Activated CD4-positive, alpha-beta T cell treated with anti-CD3 and anti-CD28 coated beads for 36 hours (primary cell): ENCODE results near the gene RIBC2. TPM values are rescaled to one million over a fixed set of nuclear protein-coding genes. Genes with fewer than 3 reads are reported as not detected.

ENCODE experiments used
- ATAC-seq: fragments of 200-7000 bp; cut with Tn5 transposase; one replicate; pipeline ENCODE4 v1.10.0; 2021; ENCODE audit warnings: mild to moderate bottlenecking, moderate library complexity
- CTCF ChIA-PET: fragments of 350-600 bp; sonication (Branson Sonifier 250); formaldehyde crosslinking; loops from one replicate; lab custom pipeline; 2021; ENCODE audit warnings: antibody characterized with exemption; lab: Charles Lee
- POLR2A ChIA-PET: fragments of 350-600 bp; sonication (Branson Sonifier 250); formaldehyde crosslinking; loops from one replicate; lab custom pipeline; 2021; ENCODE audit warnings: antibody characterized with exemption, inconsistent platforms; lab: Charles Lee
- DNase-seq: peaks from one replicate; pipeline ENCODE4 v3.0.0-alpha.2; 2020
- H3K27ac Mint-ChIP-seq: one replicate; pipeline ENCODE4 v1.8.0; 2021; ENCODE audit warnings: mixed read lengths
- H3K27me3 Mint-ChIP-seq: one replicate; pipeline ENCODE4 v1.8.0; 2021; ENCODE audit warnings: mixed read lengths
- H3K36me3 Mint-ChIP-seq: one replicate; pipeline ENCODE4 v1.8.0; 2021; ENCODE audit warnings: low read depth, mixed read lengths
- H3K4me1 Mint-ChIP-seq: one replicate; pipeline ENCODE4 v1.8.0; 2021; ENCODE audit warnings: mixed read lengths
- H3K4me3 Mint-ChIP-seq: one replicate; pipeline ENCODE4 v1.8.0; 2021; ENCODE audit warnings: mild to moderate bottlenecking, moderate library complexity, mixed read lengths
- H3K9me3 Mint-ChIP-seq: one replicate; pipeline ENCODE4 v1.8.0; 2021; ENCODE audit warnings: low read depth, mixed read lengths
- intact Hi-C, 2 experiments: fragments of 100-400 bp; cut with DNase I in 1 of 2; cut with micrococcal nuclease in 1 of 2; formaldehyde crosslinking; loops; one replicate each; pipeline versions ENCODE4 v1.14.2 to v1.15.1; 2022 to 2024; cut with DNase I, micrococcal nuclease
- total RNA-seq, 2 experiments: library from RNA; stranded (reverse); gene quantifications; one replicate each; pipeline ENCODE4 v1.2.3, GENCODE V29; 2021

Gene RIBC2
- total RNA-seq, 2 experiments from 2014 or later = 6.3 to 7.8 TPM

DNA sequence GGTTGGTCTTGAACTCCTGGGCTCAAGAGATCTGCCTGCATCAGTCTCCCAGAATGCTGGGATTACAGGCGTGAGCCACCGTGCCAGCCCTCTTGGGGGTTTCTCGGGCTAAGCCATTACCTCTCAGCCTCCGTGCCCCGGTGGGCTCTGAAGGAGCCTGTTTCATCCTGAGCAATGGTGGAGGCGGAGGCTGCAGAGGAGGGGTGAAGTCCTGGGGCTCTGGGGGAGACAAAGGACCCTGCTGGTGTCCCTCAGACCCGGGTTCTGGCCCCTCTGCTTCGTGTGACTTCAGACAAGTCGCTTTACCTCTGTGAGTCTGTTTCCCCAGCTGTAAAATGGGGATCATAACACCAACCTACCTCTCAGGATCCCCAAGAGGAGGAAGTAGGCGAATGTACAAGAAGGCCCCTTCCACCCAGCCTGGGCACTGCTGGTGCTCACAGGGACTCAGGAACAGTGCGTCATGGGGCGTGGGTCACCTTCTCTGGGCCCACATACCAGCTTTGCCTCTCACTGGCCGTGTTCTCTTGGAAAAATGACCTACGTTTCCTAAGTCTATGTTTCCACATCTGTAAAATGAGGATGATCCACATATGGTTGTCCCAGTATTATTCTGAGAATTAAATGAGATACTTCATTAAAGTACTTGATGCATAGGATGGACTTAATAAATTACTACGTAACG is 36.8 kb downstream of the RIBC2 start:
- H3K9me3 Mint-ChIP-seq = no peaks in the 10 kb centered on the region
- no peak overlapping the region for H3K4me3 Mint-ChIP-seq
- DNase-seq = no peak
- POLR2A ChIA-PET = no interaction called here
- CTCF ChIA-PET = interaction anchor here (0.5 kb wide), 1 partner anchor 581 kb away, joined by 3 read pairs; no protein-coding TSS in a partner anchor
- H3K4me1 Mint-ChIP-seq = no peaks in the 10 kb centered on the region
- H3K27ac Mint-ChIP-seq = no peak overlapping the region
- no peaks in the 10 kb centered on the region for H3K27me3 Mint-ChIP-seq
- intact Hi-C loops = no loop called here
- ATAC-seq = no peak
- no peaks in the 10 kb centered on the region for H3K36me3 Mint-ChIP-seq

DNA sequence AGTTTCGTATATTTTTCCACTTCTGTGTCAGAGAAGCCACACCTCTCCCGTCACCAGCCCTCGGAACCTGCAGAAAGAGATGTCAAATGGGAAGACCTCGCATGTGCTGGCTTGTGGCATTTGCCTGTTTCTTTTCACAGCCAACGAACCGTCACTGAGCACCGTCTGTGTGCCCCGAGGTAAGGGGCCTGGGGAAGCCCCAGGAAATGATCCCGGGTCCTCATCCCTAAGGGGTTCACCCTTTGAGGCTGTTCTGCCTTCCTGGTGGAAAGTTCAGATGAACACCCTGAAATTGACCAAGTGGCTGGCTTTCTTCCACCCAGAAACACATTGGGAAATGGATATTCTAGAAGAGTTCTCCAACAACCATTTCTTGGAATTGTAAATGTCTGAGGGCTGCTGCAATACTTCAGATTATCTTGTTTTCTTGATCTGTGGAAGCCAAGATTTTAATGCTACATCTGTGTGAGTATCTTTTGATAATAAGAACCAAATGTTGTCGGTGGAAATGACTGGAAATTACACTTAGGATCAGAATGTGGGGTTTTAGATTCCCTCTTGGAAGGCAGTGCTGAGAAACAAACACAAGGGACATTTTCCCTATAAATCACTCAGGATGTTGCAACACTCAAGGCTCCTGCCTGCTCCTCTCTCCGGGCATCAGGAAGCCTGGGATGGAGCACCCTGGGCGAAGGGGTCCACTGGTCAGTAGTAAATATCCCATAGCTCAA is 37.6 kb downstream of the RIBC2 start:
- ChIA-PET CTCF (interaction anchor here (0.5 kb wide), 1 partner anchor 582 kb away, joined by 3 read pairs; no protein-coding TSS in a partner anchor), POLR2A (no interaction called here)
- DNase-seq = no peak
- H3K27ac Mint-ChIP-seq = no peak overlapping the region
- H3K4me3 Mint-ChIP-seq = no peak overlapping the region
- no peak for ATAC-seq
- no peaks in the 10 kb centered on the region for H3K9me3 Mint-ChIP-seq
- no peaks in the 10 kb centered on the region for H3K4me1 Mint-ChIP-seq
- H3K27me3 Mint-ChIP-seq = no peaks in the 10 kb centered on the region
- intact Hi-C loops = no loop called here
- H3K36me3 Mint-ChIP-seq = no peaks in the 10 kb centered on the region

DNA sequence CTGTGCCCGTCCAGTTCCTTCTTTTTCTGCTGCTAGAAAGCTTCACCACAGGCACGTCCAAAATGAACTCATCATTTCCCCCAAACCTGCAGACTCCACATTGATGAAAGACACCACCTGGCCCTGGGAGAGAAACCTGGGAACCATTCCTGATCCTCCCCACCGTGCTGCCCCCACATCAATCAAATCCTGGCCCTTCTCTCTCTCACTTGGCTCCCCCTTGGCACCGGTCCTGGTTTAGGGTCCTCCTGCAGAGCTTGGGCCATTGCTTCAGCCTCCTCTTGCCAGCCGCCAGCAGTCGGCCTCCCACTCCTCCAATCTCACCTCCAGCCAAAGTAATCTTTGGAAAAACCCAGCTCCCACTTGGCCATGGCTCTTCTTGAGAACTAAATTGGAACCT is 38.5 kb downstream of the RIBC2 start:
- DNase-seq = no peak
- CTCF ChIA-PET = no interaction called here
- no peak for ATAC-seq
- intact Hi-C loops = no loop called here
- Mint-ChIP-seq H3K27ac (no peak overlapping the region), H3K36me3 (no peaks in the 10 kb centered on the region), H3K4me3 (no peak overlapping the region), H3K4me1 (no peaks in the 10 kb centered on the region), H3K27me3 (no peaks in the 10 kb centered on the region), H3K9me3 (no peaks in the 10 kb centered on the region)
- POLR2A ChIA-PET = no interaction called here

DNA sequence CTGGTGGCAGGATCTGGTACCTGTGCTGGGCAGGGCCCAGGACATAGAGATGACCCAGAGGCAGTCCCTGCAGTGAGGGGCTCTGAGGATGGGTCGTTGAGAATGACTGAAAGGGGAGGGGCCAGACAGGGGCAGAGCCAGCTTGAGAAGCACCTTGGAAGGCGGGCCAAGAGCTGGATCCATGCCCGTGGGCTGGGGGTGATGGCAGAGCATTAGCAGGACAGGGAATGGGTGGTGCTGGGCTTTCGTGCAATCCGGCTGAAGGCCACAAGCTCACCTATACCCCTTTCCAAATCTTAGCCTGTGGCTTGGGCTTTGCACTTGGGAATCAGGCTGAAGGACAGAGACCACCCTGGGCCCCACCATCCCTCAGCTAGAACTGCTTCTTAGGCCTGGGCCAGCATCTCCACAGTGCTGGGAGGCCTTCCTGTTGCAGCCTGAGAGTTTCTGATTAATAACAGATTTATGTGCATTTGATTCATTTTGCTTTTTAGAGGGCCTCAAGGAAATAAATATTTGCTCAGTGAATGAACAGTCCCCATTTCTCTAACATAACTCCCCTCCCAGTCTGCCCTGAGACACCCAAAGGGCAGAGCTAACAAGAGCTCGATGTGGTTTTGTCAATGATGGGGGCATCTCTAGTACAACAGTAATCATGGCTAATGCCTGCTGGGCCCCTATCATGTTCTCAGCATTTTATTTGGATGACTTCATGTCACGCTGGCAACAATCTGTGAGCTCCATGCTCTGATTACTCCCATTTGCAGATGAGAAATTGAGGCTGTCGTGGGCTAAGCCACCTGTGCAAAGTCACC is 39.3 kb downstream of the RIBC2 start:
- Mint-ChIP-seq H3K4me1 (no peaks in the 10 kb centered on the region), H3K9me3 (no peaks in the 10 kb centered on the region), H3K27ac (no peak overlapping the region), H3K27me3 (no peaks in the 10 kb centered on the region), H3K36me3 (no peaks in the 10 kb centered on the region), H3K4me3 (no peak overlapping the region)
- intact Hi-C loops = no loop called here
- POLR2A ChIA-PET = no interaction called here
- ATAC-seq (no peak), DNase-seq (no peak)
- CTCF ChIA-PET = no interaction called here

DNA sequence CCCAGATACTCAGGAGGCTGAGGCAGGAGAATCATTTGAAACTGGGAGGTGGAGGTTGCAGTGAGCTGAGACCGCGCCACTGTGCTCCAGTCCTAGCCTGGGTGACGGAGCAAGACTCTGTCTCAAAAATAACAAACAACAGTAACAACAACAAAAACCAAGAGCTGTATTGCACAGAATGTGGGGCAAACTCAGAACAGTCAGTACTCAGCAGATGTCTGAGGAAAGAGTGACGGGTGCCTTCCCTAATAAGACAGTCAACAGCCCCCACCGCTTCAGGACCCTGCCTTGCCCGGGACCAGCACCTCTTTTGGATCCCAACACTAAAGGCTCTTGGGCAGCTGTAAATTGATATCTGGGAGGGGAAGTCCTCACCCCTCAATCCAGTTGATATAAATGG is 40.3 kb downstream of the RIBC2 start:
- DNase-seq = no peak
- no peaks in the 10 kb centered on the region for H3K27me3 Mint-ChIP-seq
- H3K27ac Mint-ChIP-seq = no peak overlapping the region
- ATAC-seq = no peak
- no peaks in the 10 kb centered on the region for H3K4me1 Mint-ChIP-seq
- ChIA-PET POLR2A (no interaction called here), CTCF (no interaction called here)
- intact Hi-C loops = no loop called here
- no peaks in the 10 kb centered on the region for H3K9me3 Mint-ChIP-seq
- no peaks in the 10 kb centered on the region for H3K36me3 Mint-ChIP-seq
- H3K4me3 Mint-ChIP-seq = no peak overlapping the region

DNA sequence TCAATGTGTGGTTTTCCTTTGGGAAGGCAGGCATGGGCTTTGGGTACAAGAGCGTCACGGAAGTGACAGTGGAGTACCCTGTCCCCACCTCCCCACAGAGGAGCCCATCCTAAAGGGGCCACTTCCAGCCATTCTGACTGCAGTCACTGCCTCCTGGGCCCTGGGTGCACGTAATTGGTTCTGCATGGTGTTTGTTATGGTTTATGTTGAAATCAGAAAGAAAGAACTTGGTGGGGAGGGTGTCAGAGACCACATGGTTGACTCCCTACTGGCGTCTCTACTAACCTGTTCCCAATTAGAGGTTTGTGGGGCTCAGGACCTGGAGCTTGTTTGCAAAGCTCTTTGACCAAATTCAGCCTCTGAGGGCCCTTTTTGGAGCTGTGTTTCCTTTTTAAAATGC is 40.8 kb downstream of the RIBC2 start:
- Mint-ChIP-seq H3K9me3 (no peaks in the 10 kb centered on the region), H3K4me1 (no peaks in the 10 kb centered on the region), H3K36me3 (no peaks in the 10 kb centered on the region), H3K27ac (no peak overlapping the region), H3K4me3 (no peak overlapping the region), H3K27me3 (no peaks in the 10 kb centered on the region)
- CTCF ChIA-PET = no interaction called here
- no peak for ATAC-seq
- intact Hi-C loops = no loop called here
- no peak for DNase-seq
- POLR2A ChIA-PET = no interaction called here

DNA sequence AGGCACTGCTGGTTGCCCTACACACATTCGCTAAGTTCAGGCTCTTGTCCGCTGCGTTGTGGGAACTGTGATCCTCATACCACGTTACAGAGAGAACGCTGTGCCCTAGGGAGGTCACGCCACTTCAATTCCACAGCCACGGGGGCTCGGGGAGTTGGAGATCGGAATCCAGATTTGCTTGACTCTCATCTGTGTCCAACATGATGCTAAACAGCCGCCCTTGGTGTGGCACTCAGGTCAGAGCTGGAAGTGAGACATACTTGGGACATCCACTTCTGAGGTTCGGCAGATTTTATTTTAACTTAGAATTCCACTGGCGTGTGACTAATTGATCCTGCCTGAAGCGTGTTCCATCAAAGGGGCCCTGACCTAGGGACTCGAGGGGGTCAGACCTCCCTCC is 41.7 kb downstream of the RIBC2 start:
- Mint-ChIP-seq H3K27ac (no peak overlapping the region), H3K27me3 (no peaks in the 10 kb centered on the region)

DNA sequence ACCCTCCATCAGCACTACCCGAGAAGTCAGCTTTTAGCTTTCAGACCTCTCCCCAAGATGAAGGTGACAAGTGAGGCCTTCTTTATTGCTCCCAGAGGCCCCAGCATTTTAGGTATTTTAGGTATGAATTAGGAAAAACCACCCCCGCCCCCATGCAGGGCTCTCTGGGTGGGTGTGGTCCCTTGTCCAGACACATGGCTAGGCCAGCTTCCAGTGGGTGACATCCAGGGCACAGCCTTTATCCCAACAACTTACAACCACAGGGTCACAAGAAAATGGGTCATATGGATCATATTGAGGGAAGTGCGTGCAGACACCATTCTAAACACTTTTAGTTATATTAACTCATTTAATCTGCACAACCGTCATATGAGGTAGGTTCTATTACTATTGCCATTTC is 42.1 kb downstream of the RIBC2 start:
- Mint-ChIP-seq H3K9me3 (no peaks in the 10 kb centered on the region), H3K4me1 (no peaks in the 10 kb centered on the region), H3K4me3 (no peak overlapping the region), H3K27me3 (no peaks in the 10 kb centered on the region), H3K36me3 (no peaks in the 10 kb centered on the region), H3K27ac (no peak overlapping the region)
- ChIA-PET CTCF (interaction anchor here (0.9 kb wide), 1 partner anchor 18 kb away, joined by 4 read pairs; no protein-coding TSS in a partner anchor), POLR2A (no interaction called here)
- DNase-seq (no peak), ATAC-seq (no peak)
- intact Hi-C loops = no loop called here

More for the DNA sequence above, 41.7 kb downstream of the RIBC2 start:
- DNase-seq (no peak), ATAC-seq (no peak)
- H3K4me1 Mint-ChIP-seq = no peaks in the 10 kb centered on the region
- H3K36me3 Mint-ChIP-seq = no peaks in the 10 kb centered on the region
- H3K4me3 Mint-ChIP-seq = no peak overlapping the region
- intact Hi-C loops = no loop called here
- no peaks in the 10 kb centered on the region for H3K9me3 Mint-ChIP-seq
- ChIA-PET POLR2A (no interaction called here), CTCF (interaction anchor here (0.9 kb wide), 1 partner anchor 19 kb away, joined by 4 read pairs; no protein-coding TSS in a partner anchor)

DNA sequence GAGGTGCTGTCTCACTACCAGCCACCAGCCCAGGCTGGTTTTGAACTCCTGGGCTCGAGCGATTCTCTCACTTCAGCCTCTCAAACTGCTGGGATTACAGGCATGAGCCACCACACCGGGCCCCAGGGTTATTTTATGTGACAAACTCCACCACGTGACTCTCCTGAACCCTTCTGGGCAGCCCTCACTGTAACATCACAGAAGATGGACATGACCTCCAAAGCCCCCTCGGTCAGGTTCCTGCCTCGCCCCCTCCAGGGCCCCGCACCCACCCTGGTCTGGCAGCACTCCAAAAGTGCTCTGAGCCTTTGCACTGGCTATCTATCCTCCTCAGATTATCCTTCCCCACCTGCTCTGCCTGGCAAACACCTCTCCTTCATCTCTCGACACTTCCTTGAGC is 43.3 kb downstream of the RIBC2 start:
- Mint-ChIP-seq H3K27me3 (no peaks in the 10 kb centered on the region), H3K4me1 (no peaks in the 10 kb centered on the region), H3K36me3 (no peaks in the 10 kb centered on the region), H3K9me3 (no peaks in the 10 kb centered on the region), H3K4me3 (no peak overlapping the region), H3K27ac (no peak overlapping the region)
- ChIA-PET POLR2A (no interaction called here), CTCF (no interaction called here)
- intact Hi-C loops = no loop called here
- no peak for DNase-seq
- no peak for ATAC-seq

DNA sequence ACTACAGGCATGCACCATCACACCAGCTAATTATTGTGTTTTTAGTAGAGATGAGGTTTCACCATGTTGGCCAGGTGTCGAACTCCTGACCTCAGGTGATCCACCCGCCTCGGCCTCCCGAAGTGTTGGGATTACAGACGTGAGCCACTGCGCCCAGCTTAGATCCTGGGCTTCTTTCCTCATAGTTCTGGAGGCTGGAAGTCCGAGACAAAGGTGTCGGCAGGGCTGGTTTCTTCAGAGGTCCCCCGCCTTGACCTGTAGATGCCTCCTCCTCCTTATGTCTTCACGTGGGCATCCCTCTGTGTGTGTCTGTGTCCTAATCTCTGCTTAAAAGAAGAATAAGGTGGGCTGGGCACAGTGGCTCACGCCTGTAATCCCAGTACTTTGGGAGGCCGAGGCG is 45.0 kb downstream of the RIBC2 start:
- no peak for DNase-seq
- Mint-ChIP-seq H3K9me3 (no peaks in the 10 kb centered on the region), H3K27me3 (no peaks in the 10 kb centered on the region), H3K4me1 (no peaks in the 10 kb centered on the region), H3K36me3 (no peaks in the 10 kb centered on the region), H3K4me3 (no peak overlapping the region), H3K27ac (no peak overlapping the region)
- no peak for ATAC-seq
- ChIA-PET POLR2A (no interaction called here), CTCF (no interaction called here)
- intact Hi-C loops = no loop called here

DNA sequence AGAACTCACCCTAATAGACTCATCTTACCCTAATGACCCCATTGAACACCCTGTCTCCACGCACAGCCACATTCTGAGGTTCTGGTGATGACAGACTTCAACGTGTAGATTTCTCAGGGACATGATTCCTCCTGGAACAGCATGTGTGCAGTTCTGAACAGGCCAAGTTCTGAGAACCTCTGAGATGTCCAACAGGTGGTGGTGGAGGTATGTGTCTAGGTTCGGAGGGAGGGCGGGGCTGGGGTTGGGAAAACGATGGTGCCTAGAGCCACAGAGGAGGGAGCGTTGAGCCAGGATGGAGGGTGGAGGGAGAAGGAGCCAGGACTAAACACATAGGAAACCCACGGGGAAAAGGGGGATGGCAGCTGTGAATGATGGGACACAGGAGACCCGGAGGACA is 45.7 kb downstream of the RIBC2 start:
- Mint-ChIP-seq H3K27ac (no peak overlapping the region), H3K9me3 (no peaks in the 10 kb centered on the region), H3K4me3 (no peak overlapping the region), H3K27me3 (peaks cover under 1% of the 10 kb centered on the region), H3K36me3 (no peaks in the 10 kb centered on the region), H3K4me1 (no peaks in the 10 kb centered on the region)
- ChIA-PET POLR2A (no interaction called here), CTCF (no interaction called here)
- ATAC-seq (no peak), DNase-seq (no peak)
- intact Hi-C loops = no loop called here
